Activated CD4-positive, CD25-positive, alpha-beta regulatory T cell (primary cell): ENCODE results near the gene SCN5A.

Experiments used
- DNase-seq, 4 experiments: peaks; one replicate each; lab custom pipeline; 2025; lab: John Stamatoyannopoulos, UW

Gene SCN5A

GRCh38 chr3:38649500-38650247, at the start of gene SCN5A:
TSS of gene SCN5A (minus strand) at chr3:38649687. CDS start at chr3:38633307, 16,380 bp downstream.
- peak in 3 of 4 experiments; percentile 12 to 19 (median 17) for DNase-seq

DNA sequence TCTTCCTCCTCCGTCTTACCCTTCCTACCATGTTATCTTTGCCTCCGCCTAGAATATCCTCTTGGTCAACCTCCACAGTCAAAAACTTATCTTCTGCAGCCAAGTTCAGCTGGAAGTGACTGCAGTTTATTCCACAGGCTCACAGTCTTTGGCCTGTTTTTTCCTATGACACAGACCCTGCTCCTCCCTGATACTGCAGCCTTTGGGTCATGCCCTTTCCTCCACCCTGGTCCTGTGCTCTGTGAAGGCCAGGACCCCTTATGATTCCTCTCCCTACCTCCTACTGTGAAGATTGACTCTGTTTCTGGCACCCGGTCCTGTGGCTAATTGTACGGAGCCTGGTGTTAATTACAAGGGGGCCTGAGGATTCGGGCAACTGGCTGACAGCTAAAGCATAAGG, 49.3 kb upstream of the SCN5A start:
- no peak for DNase-seq

- DNase-seq, result no peak
Measured at GRCh38 chr3:38698061-38698460, 48.6 kb upstream of the SCN5A start.

- no peak for DNase-seq
Measured at GRCh38 chr3:38696034-38696433, 46.5 kb upstream of the SCN5A start.

- DNase-seq, result no peak
Measured at GRCh38 chr3:38690185-38690584, 40.7 kb upstream of the SCN5A start.

DNA sequence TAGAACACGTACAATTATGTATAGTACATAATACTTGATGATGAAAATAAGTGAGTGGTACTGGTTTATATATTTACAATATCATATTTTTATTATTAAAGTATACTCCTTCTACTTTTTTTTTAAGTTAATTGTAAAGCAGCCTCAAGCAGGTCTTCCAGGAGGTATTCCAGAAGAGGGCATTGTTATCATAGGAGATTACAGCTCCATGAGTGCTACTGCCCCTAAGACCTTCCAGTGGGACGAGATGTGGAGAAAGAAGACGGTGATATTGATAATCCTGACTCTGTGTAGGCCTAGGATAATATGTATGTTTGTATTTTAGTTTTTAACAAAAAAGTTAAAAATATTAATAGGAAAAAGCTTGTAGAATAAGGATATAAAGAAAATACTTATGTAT, 40.3 kb upstream of the SCN5A start:
- DNase-seq, result no peak

GRCh38 chr3:38689346-38689745, 39.9 kb upstream of the SCN5A start:
- no peak for DNase-seq

- DNase-seq, result no peak
Measured at GRCh38 chr3:38687321-38687720, 37.8 kb upstream of the SCN5A start.

DNA sequence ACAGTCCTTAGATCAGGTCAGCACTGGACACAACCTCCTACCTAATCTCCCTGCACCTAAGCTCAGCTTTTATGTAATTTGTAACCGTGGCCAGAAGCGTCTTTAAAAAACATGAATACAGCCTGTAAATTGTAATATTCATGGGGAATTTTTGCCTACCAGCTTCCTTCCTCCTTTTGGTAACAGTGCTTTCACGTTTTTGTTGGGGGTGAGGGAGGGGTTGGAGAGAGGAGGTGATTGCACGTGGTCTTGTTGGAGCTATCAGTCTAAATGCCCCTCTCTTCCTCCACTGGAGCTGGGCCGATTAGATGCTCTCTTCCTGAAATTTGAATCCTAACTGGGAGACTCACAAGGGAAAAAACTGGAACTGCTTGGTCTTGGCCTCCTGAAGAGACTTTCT, 35.1 kb upstream of the SCN5A start:
- DNase-seq, result no peak

GRCh38 chr3:38669668-38670067, 20.2 kb upstream of the SCN5A start:
- DNase-seq, result no peak

DNA sequence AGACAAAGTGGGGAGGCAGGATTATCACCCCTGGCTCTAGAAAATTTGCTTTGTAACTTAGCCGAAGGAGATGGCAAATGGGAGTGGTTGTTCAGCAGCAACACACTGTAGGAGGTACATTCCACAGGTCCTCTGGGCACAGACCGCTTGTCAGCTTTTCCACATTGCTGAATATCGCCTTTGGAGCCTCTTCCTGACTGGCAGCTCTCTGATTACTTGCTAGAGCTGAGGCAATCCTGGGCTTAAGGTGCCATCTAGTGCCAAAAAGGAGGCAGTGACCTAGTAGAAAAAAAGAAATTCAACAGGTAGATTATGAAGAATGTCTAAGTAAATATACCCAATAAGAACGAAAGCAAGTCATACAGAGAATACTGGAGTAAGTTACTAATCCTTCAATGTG, 13.1 kb upstream of the SCN5A start:
- DNase-seq, result no peak

DNA sequence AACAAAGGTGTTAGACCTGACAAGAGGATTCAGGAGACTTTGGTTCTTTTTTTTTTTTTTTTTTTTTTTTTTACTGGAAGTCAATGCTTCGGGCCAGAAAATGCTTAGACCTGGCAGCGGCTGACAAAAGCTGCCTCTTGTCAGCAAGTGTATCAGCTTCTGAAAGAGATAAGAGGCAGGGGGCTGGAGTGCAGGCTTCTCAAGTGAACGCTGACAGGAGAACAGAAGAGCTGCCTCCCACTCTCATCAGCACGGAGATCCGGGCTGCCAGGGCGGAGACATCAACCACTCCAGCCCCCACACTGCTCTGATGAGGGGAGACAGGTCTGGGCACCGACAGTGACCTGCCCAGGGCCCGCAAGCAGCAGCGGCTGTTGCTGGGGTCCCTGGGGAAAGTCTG, 9.4 kb upstream of the SCN5A start:
- no peak for DNase-seq

GRCh38 chr3:38657369-38657768, 7.9 kb upstream of the SCN5A start:
- no peak for DNase-seq

GRCh38 chr3:38655708-38656300, 6.3 kb upstream of the SCN5A start:
- DNase-seq, result no peak

- no peak for DNase-seq
Measured at GRCh38 chr3:38653685-38654537, 4.4 kb upstream of the SCN5A start.

GRCh38 chr3:38652934-38653333, 3.4 kb upstream of the SCN5A start:
- no peak for DNase-seq

- peak in 3 of 4 experiments; percentile 21 to 45 (median 24) for DNase-seq
Measured at GRCh38 chr3:38651153-38651789, 1.8 kb upstream of the SCN5A start.

- no peak for DNase-seq
Measured at GRCh38 chr3:38650248-38650951, 913 bp upstream of the SCN5A start.

- no peak for DNase-seq
Measured at GRCh38 chr3:38648659-38649499, 608 bp downstream of the SCN5A start.

GRCh38 chr3:38648024-38648658, 1.3 kb downstream of the SCN5A start:
- DNase-seq, result no peak
